Measurements from ENCODE around the gene TFIP11. TPM values are rescaled to one million over a fixed set of nuclear protein-coding genes. Genes with fewer than 3 reads are reported as not detected.

TFIP11 gene
- total and polyA plus RNA-seq, 9 of the 15 experiments (the other 6 are each of a cell fraction or from before 2014, with no cell fraction given): 11.5 to 38.1 (median 25.2) TPM

- Histone ChIP-seq H3K27ac (ENCODE audit: extremely low read depth, low read depth, low read length) (no peak overlapping the region), H3K27me3 (ENCODE audit: control insufficient read depth in 2 of 2, insufficient read depth in 2 of 2, low read length in 2 of 2) (no peaks in the 10 kb centered on the region), H3K79me2 (ENCODE audit: control insufficient read depth, insufficient read depth, low read length) (no peaks in the 10 kb centered on the region), H3K9ac (ENCODE audit: insufficient read depth in 1 of 2, low read depth in 2 of 2, low read length in 2 of 2) (no peak overlapping the region), H3K4me1 (replicated peaks in 1 of 2; ENCODE audit: control insufficient read depth in 2 of 2, insufficient read depth in 2 of 2, low read length in 2 of 2) (peaks cover 0 to 2% of the 10 kb centered on the region in 2 experiments; a peak in 2 of 5 replicates), H3K4me2 (ENCODE audit: insufficient read depth, low read length) (no peak overlapping the region), H3K9me1 (ENCODE audit: control insufficient read depth, insufficient read depth, low read length) (no peaks in the 10 kb centered on the region), H4K20me1 (replicated peaks; ENCODE audit: control insufficient read depth, insufficient read depth, low read length) (no peaks in the 10 kb centered on the region; the same call in 1 of the 2 replicates), H3K9me3 (replicated peaks; ENCODE audit: control insufficient read depth, insufficient read depth, low read depth, low read length) (no peaks in the 10 kb centered on the region), H3K36me3 (ENCODE audit: control insufficient read depth, insufficient read depth, low read length) (peaks cover 92% of the 10 kb centered on the region; the same call in 2 of the 3 replicates), H2AFZ (ENCODE audit: low read depth, low read length) (no peak overlapping the region), H3K4me3 (no peak overlapping the region)
- TF ChIP-seq PTBP1 (IDR thresholded peaks at IDR 0.05; ENCODE audit: low read depth, low read length): no peak
- ATAC-seq: no peak
- CTCF ChIA-PET (ENCODE audit: low intra/inter-chr PET ratio): no interaction called here
- intact Hi-C loops (cut with micrococcal nuclease) (no loop called here), in situ Hi-C loops (cut with MboI) (no loop called here)
- FAIRE-seq: no peak
- BruUV-seq (replicated peaks): no TSS peak
- 84% methylated on average over 5 of the region's 5 CpGs for WGBS (ENCODE audit: insufficient coverage, low coverage, missing lambda C conversion rate)
- POLR2A ChIA-PET: interaction anchor here (1.6 to 2.0 kb wide), 2 partner anchors 16 to 64 kb away, joined by 7 to 8 read pairs; no protein-coding TSS in a partner anchor
- no peak for DNase-seq (ENCODE audit: extremely low read depth in 1 of 4, low spot score in 3 of 4)
Observed at GRCh38 chr22:26466196-26466595, 46.1 kb downstream of the TFIP11 start.

GRCh38 chr22:26464312-26464711, 48.0 kb downstream of the TFIP11 start:
- Histone ChIP-seq H2AFZ (ENCODE audit: low read depth, low read length) (no peak overlapping the region), H3K27ac (ENCODE audit: extremely low read depth, low read depth, low read length) (no peak overlapping the region), H3K4me2 (ENCODE audit: insufficient read depth, low read length) (no peak overlapping the region), H3K9me1 (ENCODE audit: control insufficient read depth, insufficient read depth, low read length) (no peaks in the 10 kb centered on the region), H3K9ac (ENCODE audit: insufficient read depth in 1 of 2, low read depth in 2 of 2, low read length in 2 of 2) (peak overlapping the region in 1 of 2 experiments; percentile 17; a peak in 1 of 4 replicates), H3K4me3 (no peak overlapping the region), H3K36me3 (ENCODE audit: control insufficient read depth, insufficient read depth, low read length) (peaks cover 94% of the 10 kb centered on the region; the same call in 2 of the 3 replicates), H3K4me1 (replicated peaks in 1 of 2; ENCODE audit: control insufficient read depth in 2 of 2, insufficient read depth in 2 of 2, low read length in 2 of 2) (peaks cover 0 to 5% of the 10 kb centered on the region in 2 experiments; a peak in 3 of 5 replicates), H3K27me3 (ENCODE audit: control insufficient read depth in 2 of 2, insufficient read depth in 2 of 2, low read length in 2 of 2) (no peaks in the 10 kb centered on the region), H3K9me3 (replicated peaks; ENCODE audit: control insufficient read depth, insufficient read depth, low read depth, low read length) (no peaks in the 10 kb centered on the region), H4K20me1 (replicated peaks; ENCODE audit: control insufficient read depth, insufficient read depth, low read length) (no peaks in the 10 kb centered on the region; the same call in 1 of the 2 replicates), H3K79me2 (ENCODE audit: control insufficient read depth, insufficient read depth, low read length) (peaks cover 11% of the 10 kb centered on the region; the same call in 1 of the 3 replicates)
- ChIA-PET POLR2A (interaction anchor here (1.1 to 1.8 kb wide), 3 partner anchors 13 to 20 kb away, joined by 3 to 7 read pairs (median 3); no protein-coding TSS in a partner anchor), CTCF (ENCODE audit: low intra/inter-chr PET ratio) (no interaction called here)
- 90% methylated on average over 7 of the region's 7 CpGs for WGBS (ENCODE audit: insufficient coverage, low coverage, missing lambda C conversion rate)
- BruUV-seq (replicated peaks): no TSS peak
- in situ Hi-C loops (cut with MboI): loop anchor here (5.0 kb wide), 1 partner anchor 62 kb away; no protein-coding TSS in a partner anchor
- FAIRE-seq (no peak), ATAC-seq (no peak), DNase-seq (ENCODE audit: extremely low read depth in 1 of 4, low spot score in 3 of 4) (no peak)
- intact Hi-C loops (cut with micrococcal nuclease): no loop called here
- no peak for TF ChIP-seq PHF20 (IDR thresholded peaks at IDR 0.05; ENCODE audit: partially characterized antibody)
